ENCODE data around the gene TBC1D8B.

Gene TBC1D8B

GRCh38 chrX:106921637-106922036, 119.2 kb downstream of the TBC1D8B start (continued):
- TF ChIP-seq, protein P1, sequence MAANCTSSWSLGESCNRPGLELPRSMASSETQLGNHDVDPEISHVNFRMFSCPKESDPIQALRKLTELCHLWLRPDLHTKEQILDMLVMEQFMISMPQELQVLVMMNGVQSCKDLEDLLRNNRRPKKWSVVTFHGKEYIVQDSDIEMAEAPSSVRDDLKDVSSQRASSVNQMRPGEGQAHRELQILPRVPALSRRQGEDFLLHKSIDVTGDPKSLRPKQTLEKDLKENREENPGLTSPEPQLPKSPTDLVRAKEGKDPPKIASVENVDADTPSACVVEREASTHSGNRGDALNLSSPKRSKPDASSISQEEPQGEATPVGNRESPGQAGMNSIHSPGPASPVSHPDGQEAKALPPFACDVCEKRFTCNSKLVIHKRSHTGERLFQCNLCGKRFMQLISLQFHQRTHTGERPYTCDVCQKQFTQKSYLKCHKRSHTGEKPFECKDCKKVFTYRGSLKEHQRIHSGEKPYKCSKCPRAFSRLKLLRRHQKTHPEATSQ (tag by site-specific recombination; IDR thresholded peaks at IDR 0.05) = no peak
- no peak for TF ChIP-seq ZNF292 (tag by site-specific recombination; IDR thresholded peaks at IDR 0.05; ENCODE audit: borderline replicate concordance, low read depth)
